NCI-H345 treated with DMSO at 0.1 percent for 48 hours (cell line): ENCODE data around the gene BEST4.
"Not testable (repeated sequence)": the region's sequence is repeated elsewhere in the genome, so short reads cannot be mapped to it uniquely, and the experiment has no call there.

Experiments
- DNase-seq: peaks from one replicate; lab custom pipeline; 2025; ENCODE audit not compliant: unreplicated experiment; lab: John Stamatoyannopoulos, UW

BEST4 gene

DNA sequence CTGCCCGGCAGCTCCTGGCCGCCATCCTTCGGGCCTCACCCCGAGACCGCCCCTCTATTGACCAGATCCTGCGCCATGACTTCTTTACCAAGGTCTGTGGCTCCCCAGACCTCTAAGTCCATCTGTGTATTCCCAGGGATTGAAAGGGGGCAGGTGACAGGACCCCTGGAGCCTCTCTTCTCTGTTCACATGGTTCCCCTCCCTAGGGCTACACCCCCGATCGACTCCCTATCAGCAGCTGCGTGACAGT, 15.0 kb upstream of the BEST4 start:
- no peak for DNase-seq

DNA sequence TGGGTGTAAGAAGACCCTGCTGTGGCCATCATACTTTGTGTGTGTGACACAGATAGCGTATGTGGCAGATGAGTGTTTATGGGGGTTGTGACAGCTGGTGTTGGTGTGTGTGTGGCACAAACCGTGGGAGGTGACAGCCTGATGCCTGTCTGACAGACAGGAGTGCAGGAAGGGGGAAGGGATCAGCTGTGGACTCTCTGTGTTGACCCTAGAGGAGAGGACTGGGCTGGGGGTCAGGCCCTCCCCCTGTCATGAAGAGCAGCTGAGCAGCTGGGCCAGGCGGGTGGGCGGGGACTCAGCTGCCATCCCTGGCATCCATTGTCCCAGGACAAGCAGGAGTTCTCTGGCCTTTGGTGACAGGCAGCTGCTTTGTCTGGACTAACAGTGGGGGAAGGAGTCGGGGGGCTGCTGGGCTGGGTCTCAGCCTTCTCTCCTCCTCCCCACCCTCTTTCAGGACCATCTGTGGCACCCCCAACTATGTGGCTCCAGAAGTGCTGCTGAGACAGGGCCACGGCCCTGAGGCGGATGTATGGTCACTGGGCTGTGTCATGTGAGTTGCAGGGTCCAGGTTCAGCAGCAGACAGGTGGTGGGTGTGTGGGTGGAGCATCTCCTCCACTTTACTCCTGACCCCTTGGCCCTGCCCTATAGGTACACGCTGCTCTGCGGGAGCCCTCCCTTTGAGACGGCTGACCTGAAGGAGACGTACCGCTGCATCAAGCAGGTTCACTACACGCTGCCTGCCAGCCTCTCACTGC, 14.5 kb upstream of the BEST4 start:
- DNase-seq: no peak

- no peak for DNase-seq
Observed at GRCh38 chr1:44801491-44802305, 13.7 kb upstream of the BEST4 start.

- DNase-seq: peak; percentile 91
Observed at GRCh38 chr1:44799770-44800584, 12.0 kb upstream of the BEST4 start, which contains the start of gene PLK3. Gene PLK3, plus strand, starts transcription at chr1:44800377. Its CDS starts 87 bp downstream, at chr1:44800464.

- DNase-seq: no peak
Observed at GRCh38 chr1:44798481-44799365, 10.8 kb upstream of the BEST4 start.

GRCh38 chr1:44797886-44798285, 9.9 kb upstream of the BEST4 start:
- DNase-seq: not testable (repeated sequence)

GRCh38 chr1:44792736-44793502, 4.9 kb upstream of the BEST4 start:
- no peak for DNase-seq

DNA sequence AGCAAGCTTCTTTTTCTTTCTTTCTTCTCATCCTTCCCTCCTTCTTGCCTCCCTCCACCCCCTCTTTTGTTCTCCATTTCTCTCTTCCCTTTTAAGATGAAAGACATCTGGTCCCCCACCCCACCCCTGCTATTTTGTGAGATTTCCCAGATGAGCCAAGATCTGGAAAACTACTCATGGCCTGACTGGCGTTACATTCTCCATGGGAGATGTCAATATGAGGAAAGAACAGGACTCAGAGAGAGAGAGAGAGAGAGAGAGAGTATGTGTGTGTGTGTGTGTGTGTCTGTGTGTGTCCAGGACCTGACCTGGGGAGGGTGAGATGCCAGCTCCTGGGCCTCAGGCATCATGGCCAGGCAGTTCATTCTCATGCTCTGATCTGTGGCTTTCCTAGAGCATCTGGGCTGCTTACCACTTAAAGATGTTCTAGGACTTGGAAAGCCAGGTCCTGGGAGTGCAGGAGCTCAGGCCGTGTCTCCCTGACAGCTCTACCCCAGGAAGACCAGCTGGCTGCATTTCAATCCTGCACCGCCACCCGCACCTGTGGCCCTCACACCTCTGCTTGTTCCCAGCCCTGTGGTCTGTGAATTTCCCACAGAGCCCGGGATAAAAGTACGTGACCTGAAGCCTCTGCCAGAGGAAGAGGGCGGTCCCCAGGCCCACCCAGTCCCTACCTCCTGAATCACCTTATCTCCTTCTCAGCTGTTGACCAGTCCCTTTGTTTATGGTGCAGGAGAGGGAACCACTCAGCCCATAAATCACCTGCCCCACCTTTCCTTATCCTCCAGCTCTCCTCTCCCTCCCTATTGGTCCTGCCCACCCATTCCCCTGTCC, 3.2 kb upstream of the BEST4 start:
- DNase-seq: no peak

- DNase-seq: no peak
Observed at GRCh38 chr1:44787506-44787905, 464 bp downstream of the BEST4 start.

- no peak for DNase-seq
Observed at GRCh38 chr1:44786841-44787426, 1.0 kb downstream of the BEST4 start.

DNA sequence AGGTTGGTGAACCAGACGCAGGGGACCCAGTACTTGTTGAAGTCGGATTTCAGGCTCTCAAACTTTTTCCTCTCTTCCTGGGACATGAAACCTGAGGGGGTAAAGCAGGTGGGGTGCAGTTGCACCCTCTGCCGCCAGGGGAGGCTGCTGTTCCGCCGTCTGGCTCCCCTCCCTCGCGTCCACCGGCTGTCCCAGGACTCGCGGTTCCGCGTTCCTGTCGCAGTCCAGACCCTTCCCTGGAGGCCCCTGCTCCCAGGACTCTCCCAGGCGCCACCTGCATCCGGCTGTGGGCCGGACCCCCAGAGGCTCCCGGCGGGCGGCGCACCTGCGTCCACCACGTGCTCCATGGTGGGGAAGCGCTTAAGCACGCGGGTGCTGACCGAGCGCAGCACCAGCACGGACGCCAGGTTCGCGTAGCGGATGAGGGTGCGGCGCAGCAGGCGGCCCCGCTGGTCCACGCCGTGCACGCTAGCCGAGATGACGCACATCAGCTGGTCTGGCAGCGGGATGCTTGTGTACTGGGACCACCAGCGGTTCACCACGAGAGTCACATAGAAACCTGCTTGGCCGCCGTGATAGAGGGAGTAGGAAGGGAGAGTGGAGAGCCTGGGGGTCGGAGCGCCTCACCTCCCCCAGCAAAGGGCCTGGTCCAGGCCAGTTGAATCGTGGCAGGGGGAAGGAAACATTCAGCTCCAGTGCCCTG, 1.7 kb downstream of the BEST4 start:
- DNase-seq: no peak

DNA sequence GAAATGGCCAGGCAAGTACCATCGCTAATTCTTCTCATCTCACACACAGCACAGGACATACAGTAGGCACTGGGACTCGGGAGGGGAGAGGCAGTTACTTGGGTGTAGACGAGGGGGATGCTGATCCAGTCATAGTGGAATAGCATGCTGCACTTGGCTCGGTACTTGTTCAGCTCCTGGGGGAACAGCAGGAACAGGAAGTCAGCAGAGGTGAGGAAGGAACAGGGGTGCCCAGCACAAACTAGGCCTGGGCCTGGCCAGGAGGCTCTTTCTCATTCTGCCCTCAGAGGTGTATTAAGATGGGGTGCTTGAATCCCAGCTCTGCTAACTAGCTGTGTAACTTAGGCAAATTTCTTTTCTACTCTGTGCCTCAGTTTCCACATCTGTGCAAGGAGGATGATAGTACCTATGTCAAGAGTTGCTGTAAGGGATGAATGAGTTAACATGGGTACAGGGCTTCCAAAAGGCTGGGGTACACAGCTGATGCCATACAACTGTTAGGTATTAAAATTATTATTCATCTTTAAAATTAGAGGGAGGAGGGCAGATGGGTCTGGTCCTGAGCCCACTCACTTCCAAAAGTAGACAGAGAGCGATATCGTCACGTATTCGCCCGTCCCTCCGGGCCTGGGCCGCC, 2.4 kb downstream of the BEST4 start:
- no peak for DNase-seq

DNA sequence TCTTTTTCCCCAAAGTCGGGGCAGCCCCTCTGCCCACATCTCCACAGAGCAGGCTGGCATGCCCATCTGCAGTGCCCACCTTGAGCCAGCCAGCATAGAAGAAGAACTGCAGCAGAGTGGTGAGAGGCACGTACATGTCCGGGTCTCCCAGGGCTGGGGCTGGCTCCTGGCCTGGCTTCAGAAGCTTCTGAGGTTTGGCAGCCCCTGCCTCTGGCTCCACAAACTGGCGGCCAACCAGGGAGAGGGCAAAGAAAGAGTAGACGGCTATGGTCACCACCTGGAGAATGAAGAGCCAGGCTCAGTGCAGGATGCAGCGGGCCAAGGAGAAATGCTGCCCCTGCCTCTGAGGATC, 3.0 kb downstream of the BEST4 start:
- no peak for DNase-seq

DNA sequence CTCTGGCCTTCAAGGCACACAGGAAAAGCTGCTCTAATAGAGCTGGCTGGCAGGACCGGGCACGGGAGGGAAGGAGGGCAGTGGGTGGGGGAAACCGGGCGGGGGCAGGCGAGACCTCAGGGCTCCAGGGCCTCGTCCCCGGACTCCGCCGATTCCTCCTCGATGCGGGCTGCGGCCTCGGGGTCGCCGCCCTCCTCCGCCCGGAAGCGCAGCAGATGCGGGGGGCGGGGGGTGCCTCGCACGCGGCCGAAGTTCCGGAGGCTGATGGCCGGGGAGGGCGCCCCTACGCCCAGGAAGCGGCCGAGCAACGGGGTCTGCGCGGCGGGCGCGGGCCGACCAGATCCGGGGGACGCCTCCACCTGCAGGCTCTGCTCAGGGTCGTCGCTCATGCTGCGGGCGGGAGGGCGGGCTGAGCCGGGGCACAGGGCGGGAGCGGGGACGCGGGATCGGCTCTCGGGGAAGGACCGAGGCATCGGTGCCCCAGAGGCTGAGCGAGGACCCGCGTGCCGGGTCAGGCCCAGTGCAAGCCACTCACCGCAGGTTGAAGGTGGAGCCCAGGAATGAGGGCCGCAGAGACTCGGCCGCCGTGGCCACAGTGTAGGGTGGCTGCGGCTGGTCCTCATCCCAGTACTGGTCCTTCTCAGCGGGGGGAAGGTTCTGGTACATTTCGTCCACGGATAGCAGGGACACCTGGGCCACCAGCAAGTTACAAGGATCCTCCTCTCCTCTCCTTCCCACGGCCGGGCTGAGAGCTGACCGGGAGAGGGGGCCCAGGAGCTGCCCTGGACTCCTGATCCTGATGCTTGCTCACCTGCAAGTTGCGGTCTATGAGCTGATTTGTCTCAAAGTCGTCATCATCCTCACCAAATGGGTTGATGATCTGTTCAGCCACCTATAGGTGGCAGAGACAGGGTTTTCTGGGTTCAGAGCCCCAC, 3.6 kb downstream of the BEST4 start:
- no peak for DNase-seq

GRCh38 chr1:44783697-44784093, 4.3 kb downstream of the BEST4 start:
- no peak for DNase-seq

GRCh38 chr1:44780583-44781121, 7.3 kb downstream of the BEST4 start:
- no peak for DNase-seq
